ENCODE data around the gene ALX4. TPM values are rescaled to one million over a fixed set of nuclear protein-coding genes. Genes with fewer than 3 reads are reported as not detected.

ALX4 gene
- total and polyA plus RNA-seq, 9 of the 15 experiments (the other 6 are each of a cell fraction or from before 2014, with no cell fraction given), result 0.07 to 1.2 (median 0.33) TPM

DNA sequence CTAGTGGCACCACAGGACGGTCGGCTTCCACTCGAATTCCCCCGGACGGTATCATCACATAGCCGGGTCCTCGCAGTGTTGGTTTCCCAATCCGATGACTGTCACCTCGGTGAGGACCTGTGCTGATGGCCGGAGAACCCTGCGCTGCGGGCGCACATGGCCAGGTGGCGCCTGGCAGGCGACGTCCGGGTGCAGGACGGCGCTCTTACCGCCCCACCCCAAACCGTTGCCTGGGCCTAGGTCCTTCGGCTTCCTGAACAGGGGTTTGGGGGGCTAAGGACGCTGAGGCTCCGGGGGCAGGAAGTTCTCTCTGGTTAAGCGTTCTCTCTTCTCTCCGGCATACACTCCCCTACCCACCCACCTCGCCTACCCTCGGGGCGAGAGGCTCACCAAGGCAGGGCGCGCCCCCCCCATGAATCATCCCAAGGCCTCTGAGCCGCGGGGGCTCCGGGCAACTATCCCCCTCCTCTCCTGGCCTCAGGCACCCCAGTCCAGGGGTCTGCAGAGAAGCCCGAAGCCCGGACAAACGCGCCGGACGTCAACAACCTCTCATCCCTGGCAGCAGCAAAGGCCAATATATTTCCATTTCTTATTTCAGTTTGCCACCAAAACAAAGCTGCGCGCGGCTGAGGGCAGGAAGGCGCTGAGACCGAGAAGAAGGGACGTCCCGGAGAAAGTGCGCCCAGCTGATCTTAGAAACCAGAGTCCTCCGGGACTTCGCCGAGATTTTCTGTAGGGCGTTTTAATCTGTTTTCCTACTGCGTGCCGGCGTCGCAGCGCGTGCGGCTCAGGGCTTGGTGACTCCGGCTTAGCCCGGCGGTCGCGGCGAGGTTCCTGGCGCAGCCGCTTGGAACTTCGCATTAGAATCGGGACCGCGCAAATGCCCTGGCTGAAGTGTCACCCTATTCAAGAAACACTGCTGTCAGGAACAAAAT is 5.6 kb downstream of the ALX4 start:
- H3K4me3 ChIP-seq, result no peak overlapping the region
- H3K79me2 ChIP-seq (ENCODE audit: control insufficient read depth, insufficient read depth, low read length), result no peaks in the 10 kb centered on the region
- no peaks in the 10 kb centered on the region for H3K36me3 ChIP-seq (ENCODE audit: control insufficient read depth, insufficient read depth, low read length)
- peaks cover 12 to 27% of the 10 kb centered on the region in 2 experiments; a peak in 4 of 5 replicates for H3K4me1 ChIP-seq (replicated peaks in 1 of 2; ENCODE audit: control insufficient read depth in 2 of 2, insufficient read depth in 2 of 2, low read length in 2 of 2)
- H3K4me2 ChIP-seq (ENCODE audit: insufficient read depth, low read length), result no peak overlapping the region
- POLR2A ChIA-PET, result no interaction called here
- CTCF ChIA-PET (ENCODE audit: low intra/inter-chr PET ratio), result no interaction called here
- no peak for FAIRE-seq
- no peak for TF ChIP-seq ZNF140 (CRISPR knock-in tag; IDR thresholded peaks at IDR 0.05)
- TF ChIP-seq ZNF75A (CRISPR knock-in tag; IDR thresholded peaks at IDR 0.05), result no peak
- TF ChIP-seq CBX2 (IDR thresholded peaks at IDR 0.05; ENCODE audit: insufficient read depth, low read length, poor library complexity, severe bottlenecking), result no peak
- no peak for TF ChIP-seq ZNF24 (IDR thresholded peaks at IDR 0.05)
- TF ChIP-seq, protein P1, sequence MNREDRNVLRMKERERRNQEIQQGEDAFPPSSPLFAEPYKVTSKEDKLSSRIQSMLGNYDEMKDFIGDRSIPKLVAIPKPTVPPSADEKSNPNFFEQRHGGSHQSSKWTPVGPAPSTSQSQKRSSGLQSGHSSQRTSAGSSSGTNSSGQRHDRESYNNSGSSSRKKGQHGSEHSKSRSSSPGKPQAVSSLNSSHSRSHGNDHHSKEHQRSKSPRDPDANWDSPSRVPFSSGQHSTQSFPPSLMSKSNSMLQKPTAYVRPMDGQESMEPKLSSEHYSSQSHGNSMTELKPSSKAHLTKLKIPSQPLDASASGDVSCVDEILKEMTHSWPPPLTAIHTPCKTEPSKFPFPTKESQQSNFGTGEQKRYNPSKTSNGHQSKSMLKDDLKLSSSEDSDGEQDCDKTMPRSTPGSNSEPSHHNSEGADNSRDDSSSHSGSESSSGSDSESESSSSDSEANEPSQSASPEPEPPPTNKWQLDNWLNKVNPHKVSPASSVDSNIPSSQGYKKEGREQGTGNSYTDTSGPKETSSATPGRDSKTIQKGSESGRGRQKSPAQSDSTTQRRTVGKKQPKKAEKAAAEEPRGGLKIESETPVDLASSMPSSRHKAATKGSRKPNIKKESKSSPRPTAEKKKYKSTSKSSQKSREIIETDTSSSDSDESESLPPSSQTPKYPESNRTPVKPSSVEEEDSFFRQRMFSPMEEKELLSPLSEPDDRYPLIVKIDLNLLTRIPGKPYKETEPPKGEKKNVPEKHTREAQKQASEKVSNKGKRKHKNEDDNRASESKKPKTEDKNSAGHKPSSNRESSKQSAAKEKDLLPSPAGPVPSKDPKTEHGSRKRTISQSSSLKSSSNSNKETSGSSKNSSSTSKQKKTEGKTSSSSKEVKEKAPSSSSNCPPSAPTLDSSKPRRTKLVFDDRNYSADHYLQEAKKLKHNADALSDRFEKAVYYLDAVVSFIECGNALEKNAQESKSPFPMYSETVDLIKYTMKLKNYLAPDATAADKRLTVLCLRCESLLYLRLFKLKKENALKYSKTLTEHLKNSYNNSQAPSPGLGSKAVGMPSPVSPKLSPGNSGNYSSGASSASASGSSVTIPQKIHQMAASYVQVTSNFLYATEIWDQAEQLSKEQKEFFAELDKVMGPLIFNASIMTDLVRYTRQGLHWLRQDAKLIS (CRISPR knock-in tag; IDR thresholded peaks at IDR 0.05), result no peak
- no peak for TF ChIP-seq BCL6 (CRISPR knock-in tag; IDR thresholded peaks at IDR 0.05)
- TF ChIP-seq RBFOX2 (IDR thresholded peaks at IDR 0.05; ENCODE audit: low read depth, low read length), result no peak
- TF ChIP-seq EP400 (IDR thresholded peaks at IDR 0.05), result no peak
- TF ChIP-seq THRAP3 (IDR thresholded peaks at IDR 0.05; ENCODE audit: borderline replicate concordance), result no peak
- TF ChIP-seq, protein P2, sequence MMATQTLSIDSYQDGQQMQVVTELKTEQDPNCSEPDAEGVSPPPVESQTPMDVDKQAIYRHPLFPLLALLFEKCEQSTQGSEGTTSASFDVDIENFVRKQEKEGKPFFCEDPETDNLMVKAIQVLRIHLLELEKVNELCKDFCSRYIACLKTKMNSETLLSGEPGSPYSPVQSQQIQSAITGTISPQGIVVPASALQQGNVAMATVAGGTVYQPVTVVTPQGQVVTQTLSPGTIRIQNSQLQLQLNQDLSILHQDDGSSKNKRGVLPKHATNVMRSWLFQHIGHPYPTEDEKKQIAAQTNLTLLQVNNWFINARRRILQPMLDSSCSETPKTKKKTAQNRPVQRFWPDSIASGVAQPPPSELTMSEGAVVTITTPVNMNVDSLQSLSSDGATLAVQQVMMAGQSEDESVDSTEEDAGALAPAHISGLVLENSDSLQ (IDR thresholded peaks at IDR 0.05), result no peak
- no peak for TF ChIP-seq KDM1A (IDR thresholded peaks at IDR 0.05)
- TF ChIP-seq NR2F6 (CRISPR knock-in tag; IDR thresholded peaks at IDR 0.05), result no peak
- TF ChIP-seq ZNF354B (CRISPR knock-in tag; IDR thresholded peaks at IDR 0.05), result no peak
- peaks cover 37 to 77% of the 10 kb centered on the region in 2 experiments; a peak in 4 of 5 replicates for H3K27me3 ChIP-seq (ENCODE audit: control insufficient read depth in 2 of 2, insufficient read depth in 2 of 2, low read length in 2 of 2)
- no peak for ATAC-seq
- H3K27ac ChIP-seq (ENCODE audit: extremely low read depth, low read depth, low read length), result no peak overlapping the region
- intact Hi-C loops (cut with micrococcal nuclease), result no loop called here
- H4K20me1 ChIP-seq (replicated peaks; ENCODE audit: control insufficient read depth, insufficient read depth, low read length), result no peaks in the 10 kb centered on the region; the same call in 1 of the 2 replicates
- no peak overlapping the region for H3K9ac ChIP-seq (ENCODE audit: insufficient read depth in 1 of 2, low read depth in 2 of 2, low read length in 2 of 2)
- in situ Hi-C loops (cut with MboI), result no loop called here
- H2AFZ ChIP-seq (ENCODE audit: low read depth, low read length), result no peak overlapping the region
- DNase-seq (ENCODE audit: extremely low read depth in 1 of 4, low spot score in 3 of 4), result no peak
- no peaks in the 10 kb centered on the region for H3K9me1 ChIP-seq (ENCODE audit: control insufficient read depth, insufficient read depth, low read length)
- no peaks in the 10 kb centered on the region for H3K9me3 ChIP-seq (replicated peaks; ENCODE audit: control insufficient read depth, insufficient read depth, low read depth, low read length)
- BruUV-seq (replicated peaks), result no TSS peak
- WGBS (ENCODE audit: insufficient coverage, low coverage, missing lambda C conversion rate), result 49% methylated on average over 71 of the region's 71 CpGs
